ENCODE data around the gene ETV6. TPM values are rescaled to one million over a fixed set of nuclear protein-coding genes. Genes with fewer than 3 reads are reported as not detected.
"Not testable (repeated sequence)": the region's sequence is repeated elsewhere in the genome, so short reads cannot be mapped to it uniquely, and the experiment has no call there.

Gene ETV6
- total and polyA plus RNA-seq, 2 experiments from 2014 or later: 9.1 to 11.9 TPM

DNA sequence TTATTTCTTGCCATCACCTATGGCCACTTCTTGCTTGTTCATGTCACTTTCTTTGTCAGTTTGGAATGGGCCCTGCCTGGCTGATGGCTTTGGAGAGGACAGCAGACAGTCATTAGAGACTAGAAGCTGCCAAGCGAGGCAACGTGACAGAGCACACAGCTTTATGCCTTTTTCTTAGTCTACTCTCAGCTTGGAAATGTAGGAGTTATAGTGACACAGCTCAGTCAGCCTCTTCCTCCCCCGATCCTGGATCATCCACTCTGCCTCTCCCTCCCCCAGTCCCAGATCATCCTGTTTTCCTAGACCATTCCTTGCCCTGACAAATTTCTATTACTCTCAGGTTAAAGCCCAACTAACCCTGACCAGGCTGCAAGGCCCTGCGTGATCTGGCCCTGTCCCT, 26.6 kb downstream of the ETV6 start:
- Histone ChIP-seq H3K36me3 (no peaks in the 10 kb centered on the region), H3K27ac (no peak overlapping the region), H3K27me3 (no peaks in the 10 kb centered on the region), H3K4me3 (no peak overlapping the region), H3K4me1 (ENCODE audit: low read depth) (peaks cover 23% of the 10 kb centered on the region), H3K9me3 (ENCODE audit: low read depth) (no peaks in the 10 kb centered on the region)
- no peak for DNase-seq (ENCODE audit: low read depth in 1 of 2, low spot score in 1 of 2)
- TF ChIP-seq, protein P1, sequence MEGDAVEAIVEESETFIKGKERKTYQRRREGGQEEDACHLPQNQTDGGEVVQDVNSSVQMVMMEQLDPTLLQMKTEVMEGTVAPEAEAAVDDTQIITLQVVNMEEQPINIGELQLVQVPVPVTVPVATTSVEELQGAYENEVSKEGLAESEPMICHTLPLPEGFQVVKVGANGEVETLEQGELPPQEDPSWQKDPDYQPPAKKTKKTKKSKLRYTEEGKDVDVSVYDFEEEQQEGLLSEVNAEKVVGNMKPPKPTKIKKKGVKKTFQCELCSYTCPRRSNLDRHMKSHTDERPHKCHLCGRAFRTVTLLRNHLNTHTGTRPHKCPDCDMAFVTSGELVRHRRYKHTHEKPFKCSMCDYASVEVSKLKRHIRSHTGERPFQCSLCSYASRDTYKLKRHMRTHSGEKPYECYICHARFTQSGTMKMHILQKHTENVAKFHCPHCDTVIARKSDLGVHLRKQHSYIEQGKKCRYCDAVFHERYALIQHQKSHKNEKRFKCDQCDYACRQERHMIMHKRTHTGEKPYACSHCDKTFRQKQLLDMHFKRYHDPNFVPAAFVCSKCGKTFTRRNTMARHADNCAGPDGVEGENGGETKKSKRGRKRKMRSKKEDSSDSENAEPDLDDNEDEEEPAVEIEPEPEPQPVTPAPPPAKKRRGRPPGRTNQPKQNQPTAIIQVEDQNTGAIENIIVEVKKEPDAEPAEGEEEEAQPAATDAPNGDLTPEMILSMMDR (IDR thresholded peaks at IDR 0.05; ENCODE audit: low read depth, low read length): no peak

DNA sequence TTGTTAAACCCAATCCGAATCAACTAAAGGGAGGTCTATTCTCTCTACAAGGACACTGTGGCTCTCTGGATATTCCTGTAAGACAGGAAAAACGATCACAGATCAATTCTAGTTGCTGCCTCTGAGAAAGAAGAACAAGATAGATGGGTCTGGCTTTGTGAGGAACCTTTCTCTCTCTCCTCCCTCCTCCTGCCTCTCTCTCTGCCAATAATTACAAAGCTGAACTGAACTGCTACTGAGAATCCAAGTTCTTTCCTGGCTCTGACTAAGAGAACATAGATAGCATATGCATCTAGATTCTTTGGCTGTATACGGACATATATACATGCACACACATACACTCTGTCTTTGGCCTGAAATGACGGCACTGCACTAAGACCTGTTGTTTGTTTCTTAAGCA, 27.6 kb downstream of the ETV6 start:
- TF ChIP-seq, protein P1 (IDR thresholded peaks at IDR 0.05; ENCODE audit: low read depth, low read length): no peak

DNA sequence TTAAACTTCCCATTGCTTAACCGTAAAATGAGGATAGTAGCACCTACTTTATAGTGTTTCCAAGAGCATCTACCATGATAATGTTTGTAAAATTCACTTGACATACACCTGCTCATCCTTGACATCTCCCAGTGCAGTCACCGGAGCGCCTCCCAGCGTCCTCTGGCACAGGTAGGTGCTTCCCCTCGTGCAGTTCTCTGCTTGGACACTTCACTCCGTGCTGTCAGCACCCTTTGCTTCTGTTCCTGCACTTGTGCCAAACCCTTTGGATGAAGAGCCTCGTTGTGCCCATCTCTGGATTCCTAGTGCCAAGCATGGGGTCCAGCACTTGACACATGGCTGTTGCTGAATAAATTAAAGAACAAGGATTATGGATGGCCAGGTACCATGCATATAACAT, 28.3 kb downstream of the ETV6 start:
- Histone ChIP-seq H3K4me1 (ENCODE audit: low read depth) (peaks cover 12% of the 10 kb centered on the region), H3K36me3 (no peaks in the 10 kb centered on the region), H3K4me3 (no peak overlapping the region), H3K27me3 (no peaks in the 10 kb centered on the region), H3K27ac (no peak overlapping the region), H3K9me3 (ENCODE audit: low read depth) (no peaks in the 10 kb centered on the region)
- no peak for DNase-seq (ENCODE audit: low read depth in 1 of 2, low spot score in 1 of 2)
- TF ChIP-seq, protein P1 (IDR thresholded peaks at IDR 0.05; ENCODE audit: low read depth, low read length): no peak

More for the DNA sequence above, 27.6 kb downstream of the ETV6 start:
- Histone ChIP-seq H3K27me3 (no peaks in the 10 kb centered on the region), H3K36me3 (no peaks in the 10 kb centered on the region), H3K9me3 (ENCODE audit: low read depth) (no peaks in the 10 kb centered on the region), H3K4me3 (no peak overlapping the region), H3K4me1 (ENCODE audit: low read depth) (peaks cover 18% of the 10 kb centered on the region), H3K27ac (no peak overlapping the region)
- no peak for DNase-seq (ENCODE audit: low read depth in 1 of 2, low spot score in 1 of 2)

DNA sequence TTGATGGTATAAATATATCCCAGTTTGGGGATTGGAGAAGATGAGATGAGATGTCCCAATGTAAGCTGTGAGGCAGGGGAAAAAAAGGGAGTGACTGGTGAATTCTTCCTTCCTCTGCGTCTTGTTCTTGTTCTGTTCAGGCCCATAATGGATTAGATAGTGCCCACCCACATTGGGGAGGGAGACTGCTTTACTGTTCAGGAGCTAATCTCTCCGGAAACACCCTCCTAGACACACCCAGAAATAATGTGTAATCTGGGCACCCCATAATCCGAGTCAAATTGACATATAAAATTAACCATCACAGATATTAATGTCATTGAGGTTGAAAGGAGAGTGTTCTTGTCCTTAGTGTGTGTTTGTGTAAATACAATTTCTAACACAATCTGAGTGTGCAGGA, 29.3 kb downstream of the ETV6 start:
- peaks cover 12% of the 10 kb centered on the region for H3K4me1 ChIP-seq (ENCODE audit: low read depth)
- no peaks in the 10 kb centered on the region for H3K27me3 ChIP-seq
- no peaks in the 10 kb centered on the region for H3K36me3 ChIP-seq
- no peaks in the 10 kb centered on the region for H3K9me3 ChIP-seq (ENCODE audit: low read depth)
- DNase-seq (ENCODE audit: low read depth in 1 of 2, low spot score in 1 of 2): no peak
- TF ChIP-seq, protein P1 (IDR thresholded peaks at IDR 0.05; ENCODE audit: low read depth, low read length): no peak
- H3K4me3 ChIP-seq: no peak overlapping the region
- H3K27ac ChIP-seq: no peak overlapping the region

DNA sequence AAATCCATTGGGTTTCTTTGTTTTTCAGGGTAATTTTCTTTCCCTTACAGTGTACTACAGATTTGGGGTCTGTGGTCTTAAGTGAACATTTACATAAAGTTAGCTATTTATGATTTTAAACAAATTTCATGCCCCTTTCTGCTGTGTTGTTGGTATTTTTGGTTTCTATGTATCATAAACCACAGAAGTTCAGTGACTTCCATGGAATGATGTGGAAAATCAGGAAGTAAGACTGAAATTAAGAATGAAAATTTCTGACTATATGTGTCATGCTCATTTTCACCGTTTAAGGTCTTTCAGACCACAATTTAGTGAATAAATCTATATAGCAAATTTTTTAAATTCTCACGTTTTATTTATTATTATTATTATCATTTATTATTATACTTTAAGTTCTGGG, 31.7 kb downstream of the ETV6 start:
- TF ChIP-seq, protein P1 (IDR thresholded peaks at IDR 0.05; ENCODE audit: low read depth, low read length): no peak

DNA sequence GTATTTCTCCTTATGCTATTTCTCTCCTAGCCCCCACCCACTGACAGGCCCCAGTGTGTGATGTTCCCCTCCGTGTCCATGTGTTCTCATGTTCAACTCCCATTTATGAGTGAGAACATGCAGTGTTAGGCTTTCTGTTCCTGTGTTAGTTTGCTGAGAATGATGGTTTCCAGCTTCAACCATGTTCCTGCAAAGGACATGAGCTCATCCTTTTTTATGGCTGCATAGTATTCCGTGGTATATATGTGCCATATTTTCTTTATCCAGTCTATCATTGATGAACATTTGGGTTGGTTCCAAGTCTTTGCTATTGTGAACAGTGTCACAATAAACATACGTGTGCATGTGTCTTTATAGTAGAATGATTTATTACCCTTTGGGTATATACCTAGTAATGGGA, 32.2 kb downstream of the ETV6 start:
- not testable (repeated sequence) for H3K27me3 ChIP-seq; H3K27ac ChIP-seq; H3K4me3 ChIP-seq; H3K36me3 ChIP-seq; H3K9me3 ChIP-seq (ENCODE audit: low read depth); DNase-seq (ENCODE audit: low read depth in 1 of 2, low spot score in 1 of 2)
- peaks cover 11% of the 10 kb centered on the region for H3K4me1 ChIP-seq (ENCODE audit: low read depth)

More for the DNA sequence above, 31.7 kb downstream of the ETV6 start:
- no peaks in the 10 kb centered on the region for H3K27me3 ChIP-seq
- no peaks in the 10 kb centered on the region for H3K36me3 ChIP-seq
- H3K4me3 ChIP-seq: no peak overlapping the region
- no peak for DNase-seq (ENCODE audit: low read depth in 1 of 2, low spot score in 1 of 2)
- H3K9me3 ChIP-seq (ENCODE audit: low read depth): no peaks in the 10 kb centered on the region
- H3K27ac ChIP-seq: no peak overlapping the region
- H3K4me1 ChIP-seq (ENCODE audit: low read depth): peaks cover 16% of the 10 kb centered on the region

Data from cardiac muscle cell (in vitro differentiated cells and primary cell).